Stimulated activated CD8-positive, alpha-beta memory T cell treated with anti-CD3 and anti-CD28 coated beads, Interleukin-7, amount 100 ng/mL, for 24 hours (primary cell): Measurements from ENCODE around the gene ANKDD1A.

Experiments used
- DNase-seq: peaks from one replicate; pipeline ENCODE4 v3.0.0-alpha.2; 2020; ENCODE audit warnings: low read depth

The ANKDD1A gene

DNA sequence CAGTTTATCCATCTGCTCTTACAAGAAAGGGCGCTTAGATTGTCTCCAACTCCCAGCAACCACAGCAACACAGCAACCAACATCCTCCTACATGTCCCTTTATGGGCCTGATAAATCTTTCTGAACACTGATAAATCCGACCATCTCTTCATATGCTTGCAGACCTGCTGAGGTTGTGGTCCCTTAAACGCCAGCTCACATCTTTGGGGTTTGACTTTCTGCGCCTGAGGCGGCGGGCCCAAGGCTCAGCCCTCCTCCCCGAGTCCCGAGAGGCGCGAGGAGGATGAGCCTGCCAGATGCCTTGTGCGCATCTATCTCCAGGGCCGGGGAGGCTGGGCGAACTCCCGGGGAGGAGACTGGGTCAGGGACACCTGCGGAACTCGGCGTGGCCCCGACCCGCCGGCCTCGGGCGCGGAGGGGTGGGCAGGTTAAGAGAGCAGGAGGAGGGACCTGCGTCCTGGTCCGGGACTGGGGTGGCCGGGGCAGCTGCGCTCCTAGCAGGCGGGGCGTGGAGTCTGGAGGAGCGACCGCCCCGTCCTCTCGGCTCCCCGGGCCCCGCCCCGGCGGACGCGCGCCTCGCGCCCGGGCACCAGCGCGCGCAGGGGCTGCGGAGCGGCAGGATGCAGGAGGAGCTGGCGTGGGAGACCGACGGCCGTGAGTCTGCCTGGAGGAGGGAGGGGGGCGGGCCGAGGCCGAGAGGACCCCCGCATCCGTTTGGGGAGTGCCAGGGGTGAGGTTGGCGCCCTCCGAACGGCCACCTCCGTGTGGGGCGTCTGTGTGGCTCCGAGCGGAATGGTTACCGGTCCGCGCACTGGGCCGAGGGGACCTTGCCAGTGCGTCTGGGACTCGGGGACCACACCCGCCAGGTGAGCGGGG is at the start of gene ANKDD1A:
ANKDD1A (plus strand) TSS at position 592 of the 876 bp plus-strand sequence; CDS start at position 621, 29 bp downstream.
- DNase-seq, result peak; percentile 18

DNA sequence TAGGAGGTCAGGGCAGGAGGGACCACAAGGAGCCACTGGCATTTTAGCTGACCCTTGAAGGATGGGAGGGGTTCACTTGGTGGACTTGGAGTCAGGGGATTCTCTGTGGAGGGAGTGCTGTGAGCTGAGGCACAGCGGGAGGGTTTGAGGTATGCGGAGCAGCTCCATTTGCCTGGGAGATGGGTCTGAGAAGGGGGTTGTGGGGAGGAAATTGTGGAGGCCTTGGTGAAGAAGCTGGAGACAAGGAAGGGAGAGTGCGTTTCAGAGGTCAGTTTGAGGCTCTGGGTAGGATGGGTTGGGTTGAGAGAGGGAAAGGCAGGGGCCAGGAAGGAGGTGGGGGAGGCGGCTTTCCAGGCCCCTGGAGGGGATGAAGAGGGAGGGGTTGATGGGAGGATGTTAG is 49.7 kb upstream of the ANKDD1A start:
- no peak for DNase-seq

DNA sequence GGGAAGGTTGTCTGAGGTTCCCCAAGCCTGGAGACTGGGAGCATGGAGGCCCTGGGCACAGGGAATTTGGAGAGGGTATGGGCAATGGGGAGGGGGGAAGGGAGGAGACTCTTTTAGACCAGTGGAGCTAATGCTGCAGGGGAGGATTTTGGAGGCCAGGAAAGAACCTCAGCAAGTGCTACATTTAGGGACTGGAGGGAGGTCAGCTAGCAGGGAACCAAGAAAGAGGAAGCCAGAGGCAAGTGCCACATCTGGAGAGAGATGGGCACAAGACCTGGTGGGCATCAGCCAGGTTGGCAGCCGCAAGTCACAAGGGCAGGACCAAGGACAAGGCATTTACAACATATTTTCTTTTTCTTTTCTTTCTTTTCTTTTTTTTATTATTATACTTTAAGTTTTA is 49.3 kb upstream of the ANKDD1A start:
- no peak for DNase-seq

DNA sequence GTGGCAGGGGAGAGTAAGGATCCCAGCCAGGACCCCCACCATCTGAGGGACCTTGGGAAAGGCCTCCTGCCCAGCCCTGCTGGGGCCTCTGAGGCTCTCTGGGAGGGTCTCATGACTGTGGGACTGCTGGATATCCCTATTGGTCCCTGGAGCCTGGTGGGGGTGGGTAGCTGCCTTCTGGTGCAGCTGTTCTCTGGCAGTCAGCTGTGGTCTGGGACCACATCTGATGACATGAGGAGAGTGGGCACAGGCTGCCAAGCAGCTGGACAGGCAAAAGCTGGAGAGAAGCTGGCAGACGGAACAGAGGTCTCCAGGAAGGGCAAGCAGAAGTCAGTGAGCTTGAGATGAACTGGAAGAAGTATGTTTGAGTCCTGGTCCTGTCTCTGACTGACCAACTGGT is 47.6 kb upstream of the ANKDD1A start:
- no peak for DNase-seq

DNA sequence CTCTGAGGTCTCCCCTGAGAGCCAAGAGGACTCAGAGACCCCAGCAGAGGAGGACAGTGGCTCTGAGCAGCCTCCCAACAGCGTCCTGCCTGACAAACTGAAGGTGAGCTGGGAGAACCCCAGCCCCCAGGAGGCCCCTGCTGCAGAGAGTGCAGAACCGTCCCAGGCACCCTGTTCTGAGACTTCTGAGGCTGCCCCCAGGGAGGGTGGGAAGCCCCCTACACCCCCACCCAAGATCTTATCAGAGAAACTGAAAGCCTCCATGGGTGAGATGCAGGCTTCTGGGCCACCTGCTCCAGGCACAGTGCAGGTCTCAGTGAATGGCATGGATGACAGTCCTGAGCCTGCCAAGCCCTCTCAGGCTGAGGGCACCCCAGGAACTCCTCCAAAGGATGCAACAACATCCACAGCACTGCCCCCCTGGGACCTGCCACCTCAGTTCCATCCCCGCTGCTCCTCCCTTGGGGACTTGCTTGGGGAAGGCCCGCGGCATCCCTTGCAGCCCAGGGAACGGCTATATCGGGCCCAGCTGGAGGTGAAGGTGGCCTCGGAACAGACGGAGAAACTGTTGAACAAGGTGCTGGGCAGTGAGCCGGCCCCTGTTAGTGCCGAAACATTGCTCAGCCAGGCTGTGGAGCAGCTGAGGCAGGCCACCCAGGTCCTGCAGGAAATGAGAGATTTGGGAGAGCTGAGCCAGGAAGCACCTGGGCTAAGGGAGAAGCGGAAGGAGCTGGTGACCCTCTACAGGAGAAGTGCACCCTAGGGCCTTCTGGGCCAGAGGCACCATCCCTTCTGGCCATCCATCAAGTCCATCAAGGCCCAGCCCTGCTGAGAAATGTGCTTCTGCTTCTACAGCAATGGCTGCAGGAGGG is 46.3 kb upstream of the ANKDD1A start:
- DNase-seq, result no peak

DNA sequence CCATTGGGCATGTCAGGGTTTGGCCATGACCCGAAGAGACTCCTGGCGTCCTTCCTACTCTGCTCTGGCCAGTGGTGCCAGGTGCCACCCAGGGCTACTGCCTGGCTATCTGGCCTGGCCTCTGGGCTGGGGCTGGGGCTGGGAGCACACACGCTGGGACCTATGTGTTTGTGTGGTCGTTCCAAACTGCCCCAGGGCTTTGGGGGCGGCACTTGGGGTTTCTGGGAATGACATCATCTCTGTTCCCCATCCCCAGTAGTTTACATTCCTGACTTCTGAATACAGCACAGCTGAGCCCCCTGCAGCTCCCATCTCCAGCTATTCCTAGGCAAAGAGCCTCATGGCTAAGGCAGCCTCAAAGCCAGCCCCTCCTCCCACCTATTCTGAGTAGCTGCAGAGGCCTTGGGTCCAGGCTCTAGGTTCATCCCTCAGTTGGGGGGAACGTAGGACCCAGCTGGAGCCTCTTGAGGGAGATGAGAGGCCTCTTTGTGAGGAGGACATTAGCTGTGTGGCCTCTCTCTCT is 45.6 kb upstream of the ANKDD1A start:
- DNase-seq, result no peak

DNA sequence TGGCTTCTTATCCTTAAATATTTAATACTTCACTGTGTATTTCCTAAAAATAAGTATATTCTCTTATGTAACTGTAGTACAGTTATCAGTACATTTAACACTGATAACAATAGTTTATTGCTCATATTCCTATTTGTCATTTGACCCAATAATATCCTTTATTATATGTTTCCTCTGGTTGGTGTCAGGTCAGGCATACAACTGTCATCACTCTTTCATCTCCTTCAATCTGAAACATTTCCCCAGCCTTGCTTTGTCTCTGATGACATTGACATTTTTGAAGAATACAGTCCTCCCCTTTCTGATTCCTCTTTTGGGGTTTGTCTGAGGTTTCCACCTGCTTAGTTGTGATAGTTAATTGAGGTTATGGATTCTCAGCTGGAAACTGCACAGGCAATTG is 42.2 kb upstream of the ANKDD1A start:
- DNase-seq, result no peak

DNA sequence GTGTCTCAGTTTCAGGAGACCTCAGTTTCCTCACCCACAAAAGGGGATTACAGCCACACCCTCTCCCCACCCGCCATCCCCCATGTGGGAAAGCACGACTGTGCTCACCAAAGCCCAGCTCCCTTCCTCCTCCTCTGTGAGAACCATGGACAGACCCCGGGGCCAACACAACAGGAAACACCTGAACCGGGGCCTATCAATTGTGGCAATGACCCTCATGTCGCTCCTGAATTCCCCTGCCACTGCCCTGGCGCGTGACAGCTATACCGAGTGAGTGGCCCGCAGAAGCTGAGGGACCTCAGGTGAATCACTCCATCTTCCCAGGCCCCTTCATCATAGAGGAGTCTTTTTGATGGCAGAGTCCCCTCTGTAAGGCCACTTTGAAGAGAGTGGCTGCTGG is 41.3 kb upstream of the ANKDD1A start:
- DNase-seq, result no peak

DNA sequence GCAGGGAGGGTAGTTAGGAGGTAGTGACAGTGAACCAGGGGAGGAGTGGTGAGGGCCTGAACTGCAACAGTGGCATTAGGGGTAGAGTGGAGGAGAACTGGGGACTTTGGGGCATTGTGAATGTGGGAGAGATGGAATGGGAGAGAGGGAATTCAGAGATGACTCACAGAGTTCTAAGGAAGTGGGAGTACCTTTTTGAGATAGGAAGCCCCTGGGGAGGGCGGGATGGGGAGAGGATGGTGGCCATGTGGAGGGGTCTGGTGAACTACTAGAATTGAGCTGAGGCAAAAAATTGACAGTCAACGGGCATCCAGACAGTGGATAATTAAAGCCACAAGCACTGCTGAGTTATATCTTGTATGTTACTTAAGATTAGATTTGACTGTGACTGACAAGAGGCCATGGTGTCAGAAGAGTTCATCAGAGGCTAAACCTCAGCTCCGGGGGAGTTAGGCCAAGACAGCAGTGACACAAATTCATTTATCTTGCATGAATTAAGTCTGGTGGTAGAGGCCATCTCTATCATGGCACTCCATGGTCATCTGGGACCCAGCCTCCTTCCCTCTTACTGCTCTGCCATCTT is 36.0 kb upstream of the ANKDD1A start:
- DNase-seq, result no peak

DNA sequence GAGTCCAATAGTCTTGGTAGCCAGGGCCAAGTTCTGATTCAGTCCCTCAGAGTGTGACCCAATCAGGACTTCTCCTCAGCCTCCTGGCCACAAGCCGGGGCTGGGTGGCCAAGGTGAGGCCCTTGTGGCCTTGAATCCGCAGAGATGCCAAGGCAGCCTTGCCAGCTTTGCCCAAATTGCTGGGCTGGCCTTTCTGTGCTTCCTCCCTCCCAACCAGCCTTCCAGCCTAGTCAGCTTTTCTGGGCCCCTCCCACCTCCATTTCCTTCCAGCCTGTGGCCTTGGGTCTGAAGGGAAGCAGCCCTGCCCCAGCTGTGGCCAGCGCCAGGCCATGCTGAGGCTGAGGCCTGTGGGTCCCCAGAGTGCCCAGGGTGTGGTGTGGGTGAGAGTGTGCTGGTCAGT is 34.3 kb upstream of the ANKDD1A start:
- no peak for DNase-seq

DNA sequence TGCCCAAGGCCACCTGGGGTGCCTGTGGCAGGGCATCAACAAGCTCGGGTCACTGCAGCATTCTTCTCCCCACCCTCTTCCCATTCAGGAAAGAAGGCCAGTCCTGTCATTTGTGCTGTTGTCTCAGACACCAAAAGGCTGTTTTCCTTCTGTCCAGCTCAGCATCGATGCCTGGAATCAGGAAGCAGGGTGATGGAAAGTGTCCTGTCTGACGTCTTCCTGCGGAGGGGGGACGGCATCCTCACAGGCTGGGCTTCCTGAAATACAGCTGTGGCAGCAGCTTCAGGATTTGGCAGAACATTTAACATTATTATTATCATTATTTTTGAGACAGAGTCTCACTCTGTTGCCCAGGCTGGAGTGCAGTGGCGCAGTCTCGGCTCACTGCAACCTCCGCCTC is 33.0 kb upstream of the ANKDD1A start:
- no peak for DNase-seq

DNA sequence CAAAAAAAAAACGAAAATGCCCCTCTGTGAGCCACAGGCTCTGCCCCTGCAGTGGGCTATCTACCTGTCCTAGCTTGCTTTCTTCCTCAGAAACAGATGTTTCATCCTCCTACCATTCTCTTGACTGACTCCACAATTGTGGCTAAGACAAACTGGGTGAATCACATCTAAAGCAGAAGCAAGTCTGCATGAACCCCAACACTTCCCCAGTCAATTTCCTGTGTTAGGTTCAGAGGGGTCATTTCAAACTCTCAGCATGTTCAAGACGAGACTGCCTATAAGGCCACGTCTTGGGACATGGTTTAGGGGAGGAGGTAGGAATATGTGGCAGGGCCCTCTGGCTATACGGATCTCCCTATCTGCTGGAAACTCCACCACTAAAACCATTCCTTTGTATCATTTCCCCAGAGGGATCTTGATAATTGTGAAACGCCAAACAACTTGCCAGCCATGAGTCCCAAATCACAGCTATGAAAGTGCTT is 28.6 kb upstream of the ANKDD1A start:
- no peak for DNase-seq

DNA sequence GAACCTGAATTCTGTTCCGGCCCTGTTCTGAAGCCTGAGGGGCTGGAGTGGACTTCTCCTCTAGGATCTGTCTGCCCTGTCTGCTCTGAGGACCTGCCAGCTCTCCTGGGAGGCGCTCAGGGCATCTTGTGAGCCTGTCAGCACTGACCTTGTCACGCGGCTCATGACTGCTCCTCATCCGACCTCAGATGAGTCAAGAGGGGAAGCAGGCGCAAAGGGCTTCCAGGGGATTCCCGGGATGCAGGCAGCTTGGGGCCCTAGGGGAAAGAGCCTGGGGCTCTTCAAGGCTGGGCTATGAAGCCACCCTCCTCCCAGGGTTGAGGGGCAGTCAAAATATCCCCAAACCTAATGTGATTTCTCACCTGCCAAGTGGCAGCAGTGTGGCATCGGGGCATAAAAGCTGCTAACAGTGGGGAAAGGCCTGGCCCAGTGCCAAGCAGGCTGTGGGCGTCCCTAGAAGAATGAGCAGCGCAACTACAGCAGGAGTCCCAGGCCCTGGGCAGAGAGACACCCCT is 27.6 kb upstream of the ANKDD1A start:
- DNase-seq, result peak; percentile 54

DNA sequence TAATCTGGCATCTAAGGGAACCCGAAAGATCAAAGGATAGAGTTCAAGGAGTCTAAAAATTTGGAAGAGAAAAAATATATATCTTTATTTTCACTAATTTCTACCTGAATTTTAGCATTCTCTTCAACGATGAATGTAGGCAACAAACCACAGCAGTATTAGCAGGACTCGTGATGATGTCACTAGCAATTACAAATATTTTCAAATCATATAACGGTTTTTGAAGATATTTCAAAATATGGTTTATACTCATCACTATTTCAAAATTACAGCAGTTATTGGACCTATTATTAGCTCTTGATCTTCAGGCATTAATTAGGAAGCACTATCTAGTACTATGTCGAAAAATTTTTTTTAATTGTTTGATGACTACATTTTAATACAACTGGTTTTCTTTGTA is 27.0 kb upstream of the ANKDD1A start:
- DNase-seq, result no peak

DNA sequence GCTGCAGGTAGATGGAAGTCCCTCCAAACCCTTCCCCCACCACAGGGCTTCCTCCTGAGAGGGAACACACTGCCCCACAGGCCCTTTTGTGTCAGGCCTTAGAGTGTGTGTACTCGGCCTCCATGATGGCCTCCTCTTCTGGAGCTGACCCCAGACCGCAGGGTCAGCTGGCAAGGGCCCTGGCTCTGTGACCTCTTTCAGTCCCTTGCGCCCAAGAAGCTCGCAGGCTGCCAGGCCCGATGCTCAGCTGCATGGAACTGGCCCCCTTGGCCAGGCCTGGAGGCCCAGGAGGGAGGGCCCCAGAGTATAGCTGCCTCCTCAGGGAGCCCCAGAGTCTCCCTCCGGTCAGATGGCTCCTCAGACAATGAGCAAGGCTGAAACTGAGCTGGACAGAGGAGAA is 23.4 kb upstream of the ANKDD1A start:
- DNase-seq, result no peak

DNA sequence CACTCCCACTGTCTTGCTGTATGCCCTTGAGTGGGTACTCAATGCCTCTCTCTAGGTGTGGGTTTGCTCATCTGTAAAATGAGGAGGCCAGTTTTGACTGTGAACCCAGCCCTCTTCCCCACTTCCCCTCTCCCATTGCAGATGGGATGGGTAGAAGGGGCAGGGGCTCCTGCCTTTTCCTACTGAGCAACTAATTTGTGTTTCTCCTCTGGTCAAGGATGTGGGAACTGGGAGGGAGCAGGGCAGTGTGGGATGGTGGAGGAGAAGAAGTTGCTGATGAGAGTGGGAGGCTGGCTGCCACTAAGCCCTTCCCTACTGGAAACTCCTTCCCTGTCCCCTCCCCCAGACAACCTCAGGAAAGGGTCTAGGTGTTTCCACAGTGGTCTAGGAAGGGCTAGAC is 20.1 kb upstream of the ANKDD1A start:
- DNase-seq, result no peak

DNA sequence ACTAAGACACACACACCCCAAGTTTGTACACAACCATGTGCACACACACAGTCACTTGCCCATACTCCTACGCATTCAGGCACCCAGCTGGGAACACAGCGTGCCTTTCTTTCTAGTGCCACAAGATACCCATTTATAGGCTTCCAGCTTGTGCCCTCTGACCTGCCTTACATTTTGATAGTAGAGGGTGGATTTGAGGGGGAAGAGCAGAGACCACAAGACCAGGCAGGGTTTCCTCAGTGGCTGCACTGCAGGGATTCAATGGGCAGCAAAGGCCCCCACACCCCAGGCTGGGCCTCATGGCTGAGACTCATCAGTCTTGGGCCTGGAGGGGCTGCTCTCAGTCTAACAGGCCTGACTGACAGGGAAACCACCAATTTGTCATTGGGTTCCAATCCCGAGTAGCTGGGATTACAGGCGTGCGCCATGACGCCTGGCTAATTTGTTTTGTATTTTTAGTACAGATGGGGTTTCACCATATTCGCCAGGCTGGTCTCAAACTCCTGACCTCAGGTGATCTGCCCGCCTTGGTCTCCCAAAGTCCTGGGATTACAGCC is 18.8 kb upstream of the ANKDD1A start:
- DNase-seq, result no peak

DNA sequence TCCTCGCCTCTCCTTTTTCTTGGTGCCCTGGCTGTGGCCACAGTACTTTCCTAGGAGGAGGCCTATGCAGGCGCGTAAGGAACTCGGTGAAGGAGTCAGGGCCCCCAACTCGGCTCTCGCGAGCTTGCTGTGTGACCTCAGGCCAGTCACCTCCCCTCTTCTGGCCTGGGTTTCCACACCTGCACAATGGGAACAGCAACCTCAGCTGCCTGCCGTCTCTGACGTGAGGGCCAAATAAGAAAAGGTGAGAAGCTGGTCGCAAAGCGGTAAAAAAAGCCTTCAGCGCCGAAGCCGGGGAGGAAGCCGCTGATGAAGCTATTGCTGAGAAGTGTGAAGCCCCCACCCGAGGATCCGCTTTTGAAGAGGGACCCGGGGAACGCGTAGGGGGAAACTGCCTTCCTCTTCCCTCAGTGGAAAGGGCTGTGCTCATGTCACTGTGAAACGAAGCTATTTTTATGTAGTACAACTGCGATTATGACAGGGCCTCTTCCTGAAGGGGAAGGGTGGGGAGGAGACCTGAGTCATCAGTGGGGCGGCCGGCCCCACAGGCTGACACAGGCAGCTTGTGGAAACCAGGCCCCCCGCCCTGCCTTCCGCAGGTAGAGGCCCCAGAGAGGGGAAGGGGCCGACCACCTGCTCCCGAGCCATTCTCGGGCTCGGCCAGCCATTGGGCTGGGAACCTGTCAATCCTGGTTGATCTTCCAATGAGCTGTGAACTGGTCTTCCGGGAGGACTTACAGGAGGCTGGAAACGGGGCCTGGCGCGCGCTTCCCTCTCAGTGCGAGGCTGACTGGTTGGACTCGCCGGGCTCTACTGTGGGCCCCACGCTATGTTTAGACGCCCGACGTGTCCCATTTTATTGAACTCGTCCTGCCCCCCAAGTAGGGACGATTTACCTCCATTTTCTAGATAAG is 18.0 kb upstream of the ANKDD1A start:
- DNase-seq, result peak; percentile 89

DNA sequence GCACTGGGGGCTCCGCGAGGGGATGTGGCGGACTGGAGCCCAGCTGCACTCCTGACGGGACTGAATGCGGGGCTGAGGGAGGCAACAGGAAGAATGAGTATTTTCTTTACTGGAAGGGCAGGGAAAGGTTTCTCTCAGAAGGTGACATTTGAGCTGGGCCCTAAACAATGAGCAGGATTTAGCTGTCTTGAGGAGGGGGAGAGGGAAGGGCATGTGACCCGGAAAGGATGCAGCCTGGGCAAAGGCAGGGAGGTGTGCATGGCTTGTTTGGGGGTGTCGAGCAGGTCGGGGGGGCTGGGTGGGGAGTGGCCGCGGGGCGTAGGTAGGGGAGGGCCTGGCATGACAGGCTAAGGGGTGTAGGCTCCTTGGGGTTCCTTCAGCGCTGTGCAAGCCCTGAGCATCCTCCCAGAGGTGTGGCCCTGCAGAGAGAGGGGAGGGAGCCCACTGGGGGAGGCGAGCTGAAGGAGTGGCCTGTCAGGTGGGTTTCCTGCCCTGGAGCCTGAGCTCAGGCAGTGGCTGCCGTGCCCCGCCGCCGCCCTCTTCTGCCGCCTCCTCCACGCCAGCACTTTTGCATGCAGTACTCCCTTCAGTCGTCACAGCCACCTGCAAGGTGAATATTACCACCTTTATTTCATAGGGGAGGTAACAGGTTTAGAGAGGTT is 17.2 kb upstream of the ANKDD1A start:
- DNase-seq, result no peak
